ENCODE results near the gene DTL. TPM values are rescaled to one million over a fixed set of nuclear protein-coding genes. Genes with fewer than 3 reads are reported as not detected.
"Not testable (repeated sequence)": the region's sequence is repeated elsewhere in the genome, so short reads cannot be mapped to it uniquely, and the experiment has no call there.

DTL gene
- total and polyA plus RNA-seq, 2 of the 13 experiments (the other 11 are each of a cell fraction or from before 2014, with no cell fraction given): 10.4 to 32.8 TPM

DNA sequence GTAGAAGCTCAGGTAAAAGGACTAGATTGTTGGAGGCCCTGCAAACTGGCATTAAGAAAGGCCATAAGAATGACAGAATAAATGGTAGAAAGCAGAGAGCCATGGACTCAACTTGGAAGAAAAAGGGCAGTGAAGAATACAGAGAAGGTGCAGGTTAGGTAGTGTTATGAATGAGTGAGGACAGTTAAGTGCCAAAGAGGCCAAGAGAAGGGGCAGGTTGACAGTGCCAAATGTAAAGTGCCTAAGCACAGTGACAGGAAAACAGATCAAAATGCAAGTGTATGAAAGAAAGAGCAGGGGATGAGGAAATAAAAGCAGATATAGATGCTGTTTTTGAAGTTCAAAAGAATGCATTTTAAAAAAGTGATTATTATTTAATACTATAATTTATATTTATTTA, 43.9 kb upstream of the DTL start (continued):
- TF ChIP-seq, protein P1, sequence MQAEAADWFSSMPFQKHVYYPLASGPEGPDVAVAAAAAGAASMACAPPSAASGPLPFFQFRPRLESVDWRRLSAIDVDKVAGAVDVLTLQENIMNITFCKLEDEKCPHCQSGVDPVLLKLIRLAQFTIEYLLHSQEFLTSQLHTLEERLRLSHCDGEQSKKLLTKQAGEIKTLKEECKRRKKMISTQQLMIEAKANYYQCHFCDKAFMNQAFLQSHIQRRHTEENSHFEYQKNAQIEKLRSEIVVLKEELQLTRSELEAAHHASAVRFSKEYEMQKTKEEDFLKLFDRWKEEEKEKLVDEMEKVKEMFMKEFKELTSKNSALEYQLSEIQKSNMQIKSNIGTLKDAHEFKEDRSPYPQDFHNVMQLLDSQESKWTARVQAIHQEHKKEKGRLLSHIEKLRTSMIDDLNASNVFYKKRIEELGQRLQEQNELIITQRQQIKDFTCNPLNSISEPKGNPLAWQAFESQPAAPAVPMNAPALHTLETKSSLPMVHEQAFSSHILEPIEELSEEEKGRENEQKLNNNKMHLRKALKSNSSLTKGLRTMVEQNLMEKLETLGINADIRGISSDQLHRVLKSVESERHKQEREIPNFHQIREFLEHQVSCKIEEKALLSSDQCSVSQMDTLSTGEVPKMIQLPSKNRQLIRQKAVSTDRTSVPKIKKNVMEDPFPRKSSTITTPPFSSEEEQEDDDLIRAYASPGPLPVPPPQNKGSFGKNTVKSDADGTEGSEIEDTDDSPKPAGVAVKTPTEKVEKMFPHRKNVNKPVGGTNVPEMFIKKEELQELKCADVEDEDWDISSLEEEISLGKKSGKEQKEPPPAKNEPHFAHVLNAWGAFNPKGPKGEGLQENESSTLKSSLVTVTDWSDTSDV (CRISPR knock-in tag; IDR thresholded peaks at IDR 0.05): no peak
- no peak for TF ChIP-seq SSRP1 (CRISPR knock-in tag; IDR thresholded peaks at IDR 0.05)

DNA sequence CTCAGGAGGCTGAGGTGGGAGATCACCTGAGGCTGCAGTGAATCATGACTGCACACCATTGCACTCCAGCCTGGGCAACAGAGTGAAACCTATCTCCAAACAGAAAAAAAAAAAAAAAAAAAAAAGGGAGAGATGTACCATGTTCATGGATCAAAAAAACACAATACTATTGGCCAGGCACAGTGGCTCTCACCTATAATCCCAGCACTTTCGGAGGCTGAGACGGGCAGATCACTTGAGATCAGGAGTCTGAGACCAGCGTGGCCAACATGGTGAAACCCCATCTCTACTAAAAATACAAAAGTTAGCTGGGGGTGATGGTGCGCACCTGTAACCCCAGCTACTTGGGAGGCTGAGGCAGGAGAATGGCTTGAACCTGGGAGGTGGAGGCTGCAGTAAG, 38.1 kb upstream of the DTL start:
- CTCF ChIA-PET (ENCODE audit: low intra/inter-chr PET ratio, low total read pairs); BruUV-seq (replicated peaks); H3K4me1 ChIP-seq (ENCODE audit: insufficient read depth, low read length); H2AFZ ChIP-seq (ENCODE audit: low read length); H3K27me3 ChIP-seq (ENCODE audit: control insufficient read depth in 1 of 2, insufficient read depth in 2 of 2, low read length in 2 of 2); DNase-seq (ENCODE audit: low spot score); FAIRE-seq; H3K9ac ChIP-seq (ENCODE audit: insufficient read depth, low read depth, low read length); intact Hi-C loops (cut with micrococcal nuclease; ENCODE audit: unreplicated experiment); in situ Hi-C loops (cut with HindIII; ENCODE audit: extremely low pct_ligation_motif_present, low pct_unique_long_range_greater_than_20kb); H3K4me2 ChIP-seq (ENCODE audit: low read depth, low read length); H4K20me1 ChIP-seq (ENCODE audit: insufficient read depth, low read length); ATAC-seq; H3K27ac ChIP-seq (ENCODE audit: extremely low read length, insufficient read depth, low read length); H3K9me3 ChIP-seq (ENCODE audit: low read length); H3K4me3 ChIP-seq (replicated peaks in 1 of 3; ENCODE audit: insufficient read depth in 1 of 3, low read depth in 2 of 3, low read length in 3 of 3); H3K79me2 ChIP-seq (ENCODE audit: insufficient read depth, low read length): not testable (repeated sequence)
- WGBS (ENCODE audit: low lambda C conversion rate): 98% methylated on average over 4 of the region's 4 CpGs
- H3K36me3 ChIP-seq (replicated peaks in 1 of 2; ENCODE audit: control insufficient read depth in 1 of 2, insufficient read depth in 2 of 2, low read length in 2 of 2): peaks cover 6 to 22% of the 10 kb centered on the region in 2 experiments; a peak in 4 of 5 replicates
- POLR2A ChIA-PET: interaction anchor here (0.7 kb wide), 1 partner anchor 146 kb away, joined by 4 read pairs; no protein-coding TSS in a partner anchor

DNA sequence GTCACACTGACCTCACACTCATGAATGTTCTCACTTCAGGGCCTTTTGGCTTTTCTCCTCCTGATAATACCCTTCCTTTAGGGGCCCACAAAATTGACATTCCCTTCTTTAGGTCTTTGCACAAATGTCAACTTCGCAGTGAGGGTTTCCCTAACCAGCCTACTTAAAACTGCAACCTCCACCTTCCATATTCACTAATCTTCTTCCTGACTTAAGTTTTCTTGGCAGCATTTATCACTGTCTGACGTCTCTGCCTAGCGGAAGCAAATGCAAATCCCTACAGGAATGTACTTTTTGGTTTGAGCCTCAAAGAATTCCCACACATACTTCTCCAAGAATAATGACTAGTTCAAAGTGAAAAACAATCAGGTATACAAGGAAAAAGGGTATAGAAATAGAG, 33.0 kb upstream of the DTL start:
- Histone ChIP-seq H3K4me3 (replicated peaks in 1 of 3; ENCODE audit: insufficient read depth in 1 of 3, low read depth in 2 of 3, low read length in 3 of 3) (no peak overlapping the region), H3K27me3 (ENCODE audit: control insufficient read depth in 1 of 2, insufficient read depth in 2 of 2, low read length in 2 of 2) (no peaks in the 10 kb centered on the region), H2AFZ (ENCODE audit: low read length) (no peak overlapping the region), H3K79me2 (ENCODE audit: insufficient read depth, low read length) (no peaks in the 10 kb centered on the region), H3K9ac (ENCODE audit: insufficient read depth, low read depth, low read length) (no peak overlapping the region), H3K9me3 (ENCODE audit: low read length) (peaks cover 5% of the 10 kb centered on the region; the same call in 1 of the 2 replicates), H4K20me1 (ENCODE audit: insufficient read depth, low read length) (no peaks in the 10 kb centered on the region), H3K27ac (ENCODE audit: extremely low read length, insufficient read depth, low read length) (no peak overlapping the region), H3K36me3 (replicated peaks in 1 of 2; ENCODE audit: control insufficient read depth in 1 of 2, insufficient read depth in 2 of 2, low read length in 2 of 2) (peaks cover 8 to 38% of the 10 kb centered on the region in 2 experiments; a peak in 4 of 5 replicates), H3K4me1 (ENCODE audit: insufficient read depth, low read length) (no peaks in the 10 kb centered on the region), H3K4me2 (ENCODE audit: low read depth, low read length) (no peak overlapping the region)
- no peak for FAIRE-seq
- in situ Hi-C loops (cut with HindIII; ENCODE audit: extremely low pct_ligation_motif_present, low pct_unique_long_range_greater_than_20kb): no loop called here
- 97% methylated on average over 3 of the region's 3 CpGs for WGBS (ENCODE audit: low lambda C conversion rate)
- no peak for ATAC-seq
- ChIA-PET POLR2A (no interaction called here), CTCF (ENCODE audit: low intra/inter-chr PET ratio, low total read pairs) (no interaction called here)
- no peak for DNase-seq (ENCODE audit: low spot score)
- intact Hi-C loops (cut with micrococcal nuclease; ENCODE audit: unreplicated experiment): no loop called here
- no TSS peak for BruUV-seq (replicated peaks)
- TF ChIP-seq ZNF788 (CRISPR knock-in tag; IDR thresholded peaks at IDR 0.05; ENCODE audit: borderline replicate concordance) (no peak), MAFG (CRISPR knock-in tag; IDR thresholded peaks at IDR 0.05) (no peak), SNRNP70 (IDR thresholded peaks at IDR 0.05; ENCODE audit: low read depth, low read length) (no peak)
- TF ChIP-seq, protein P2, sequence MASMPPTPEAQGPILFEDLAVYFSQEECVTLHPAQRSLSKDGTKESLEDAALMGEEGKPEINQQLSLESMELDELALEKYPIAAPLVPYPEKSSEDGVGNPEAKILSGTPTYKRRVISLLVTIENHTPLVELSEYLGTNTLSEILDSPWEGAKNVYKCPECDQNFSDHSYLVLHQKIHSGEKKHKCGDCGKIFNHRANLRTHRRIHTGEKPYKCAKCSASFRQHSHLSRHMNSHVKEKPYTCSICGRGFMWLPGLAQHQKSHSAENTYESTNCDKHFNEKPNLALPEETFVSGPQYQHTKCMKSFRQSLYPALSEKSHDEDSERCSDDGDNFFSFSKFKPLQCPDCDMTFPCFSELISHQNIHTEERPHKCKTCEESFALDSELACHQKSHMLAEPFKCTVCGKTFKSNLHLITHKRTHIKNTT (CRISPR knock-in tag; IDR thresholded peaks at IDR 0.05): no peak
- TF ChIP-seq, protein P3, sequence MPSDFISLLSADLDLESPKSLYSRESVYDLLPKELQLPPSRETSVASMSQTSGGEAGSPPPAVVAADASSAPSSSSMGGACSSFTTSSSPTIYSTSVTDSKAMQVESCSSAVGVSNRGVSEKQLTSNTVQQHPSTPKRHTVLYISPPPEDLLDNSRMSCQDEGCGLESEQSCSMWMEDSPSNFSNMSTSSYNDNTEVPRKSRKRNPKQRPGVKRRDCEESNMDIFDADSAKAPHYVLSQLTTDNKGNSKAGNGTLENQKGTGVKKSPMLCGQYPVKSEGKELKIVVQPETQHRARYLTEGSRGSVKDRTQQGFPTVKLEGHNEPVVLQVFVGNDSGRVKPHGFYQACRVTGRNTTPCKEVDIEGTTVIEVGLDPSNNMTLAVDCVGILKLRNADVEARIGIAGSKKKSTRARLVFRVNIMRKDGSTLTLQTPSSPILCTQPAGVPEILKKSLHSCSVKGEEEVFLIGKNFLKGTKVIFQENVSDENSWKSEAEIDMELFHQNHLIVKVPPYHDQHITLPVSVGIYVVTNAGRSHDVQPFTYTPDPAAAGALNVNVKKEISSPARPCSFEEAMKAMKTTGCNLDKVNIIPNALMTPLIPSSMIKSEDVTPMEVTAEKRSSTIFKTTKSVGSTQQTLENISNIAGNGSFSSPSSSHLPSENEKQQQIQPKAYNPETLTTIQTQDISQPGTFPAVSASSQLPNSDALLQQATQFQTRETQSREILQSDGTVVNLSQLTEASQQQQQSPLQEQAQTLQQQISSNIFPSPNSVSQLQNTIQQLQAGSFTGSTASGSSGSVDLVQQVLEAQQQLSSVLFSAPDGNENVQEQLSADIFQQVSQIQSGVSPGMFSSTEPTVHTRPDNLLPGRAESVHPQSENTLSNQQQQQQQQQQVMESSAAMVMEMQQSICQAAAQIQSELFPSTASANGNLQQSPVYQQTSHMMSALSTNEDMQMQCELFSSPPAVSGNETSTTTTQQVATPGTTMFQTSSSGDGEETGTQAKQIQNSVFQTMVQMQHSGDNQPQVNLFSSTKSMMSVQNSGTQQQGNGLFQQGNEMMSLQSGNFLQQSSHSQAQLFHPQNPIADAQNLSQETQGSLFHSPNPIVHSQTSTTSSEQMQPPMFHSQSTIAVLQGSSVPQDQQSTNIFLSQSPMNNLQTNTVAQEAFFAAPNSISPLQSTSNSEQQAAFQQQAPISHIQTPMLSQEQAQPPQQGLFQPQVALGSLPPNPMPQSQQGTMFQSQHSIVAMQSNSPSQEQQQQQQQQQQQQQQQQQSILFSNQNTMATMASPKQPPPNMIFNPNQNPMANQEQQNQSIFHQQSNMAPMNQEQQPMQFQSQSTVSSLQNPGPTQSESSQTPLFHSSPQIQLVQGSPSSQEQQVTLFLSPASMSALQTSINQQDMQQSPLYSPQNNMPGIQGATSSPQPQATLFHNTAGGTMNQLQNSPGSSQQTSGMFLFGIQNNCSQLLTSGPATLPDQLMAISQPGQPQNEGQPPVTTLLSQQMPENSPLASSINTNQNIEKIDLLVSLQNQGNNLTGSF (CRISPR knock-in tag; IDR thresholded peaks at IDR 0.05): no peak

Data from HepG2 (cell line).